ENCODE data around the gene TAS2R31. TPM values are rescaled to one million over a fixed set of nuclear protein-coding genes. Genes with fewer than 3 reads are reported as not detected.
"Not testable (repeated sequence)": the region's sequence is repeated elsewhere in the genome, so short reads cannot be mapped to it uniquely, and the experiment has no call there.

TAS2R31 gene
- total RNA-seq, 1 donor from 2014 or later: 2.2 TPM

GRCh38 chr12:11040162-11040561, 9.0 kb upstream of the TAS2R31 start:
- DNase-seq (ENCODE audit: low read depth): no peak
- TF ChIP-seq EZH2 (IDR thresholded peaks at IDR 0.05; ENCODE audit: insufficient read depth, low read length) (no peak), CTCF (IDR thresholded peaks at IDR 0.05; ENCODE audit: insufficient read depth, low read depth, low read length) (no peak)
- no peak overlapping the region for H3K9ac ChIP-seq (ENCODE audit: low read length)
- Mint-ChIP-seq H3K9me3 (ENCODE audit: unreplicated experiment) (no peaks in the 10 kb centered on the region), H3K4me3 (ENCODE audit: unreplicated experiment) (no peak overlapping the region), H3K36me3 (ENCODE audit: low read depth, unreplicated experiment) (peaks cover 8% of the 10 kb centered on the region), H3K27me3 (ENCODE audit: low read depth, unreplicated experiment) (no peaks in the 10 kb centered on the region), H3K27ac (ENCODE audit: unreplicated experiment) (no peak overlapping the region), H3K4me1 (ENCODE audit: low read depth, unreplicated experiment) (peaks cover 3% of the 10 kb centered on the region)
- FAIRE-seq: no peak
- no peak overlapping the region for H3K4me2 ChIP-seq (ENCODE audit: low read length)
- H3K27ac ChIP-seq (ENCODE audit: low read depth, low read length): no peak overlapping the region
- peaks cover 15% of the 10 kb centered on the region for H4K20me1 ChIP-seq (ENCODE audit: insufficient read depth, low read length)
- H3K4me1 ChIP-seq (ENCODE audit: insufficient read depth, low read length): no peaks in the 10 kb centered on the region
- no peak overlapping the region for H2AFZ ChIP-seq (ENCODE audit: low read depth, low read length)
- H3K36me3 ChIP-seq (ENCODE audit: insufficient read depth, low read length): no peaks in the 10 kb centered on the region
- H3K9me3 ChIP-seq (ENCODE audit: insufficient read depth, low read depth, low read length): no peaks in the 10 kb centered on the region
- peaks cover 8% of the 10 kb centered on the region for H3K79me2 ChIP-seq (ENCODE audit: insufficient read depth, low read length)
- no peaks in the 10 kb centered on the region for H3K27me3 ChIP-seq (ENCODE audit: insufficient read depth, low read length)
- H3K4me3 ChIP-seq (ENCODE audit: insufficient read depth, low read depth, low read length): no peak overlapping the region

- no peaks in the 10 kb centered on the region for H3K27me3 ChIP-seq (ENCODE audit: insufficient read depth, low read length)
- no peaks in the 10 kb centered on the region for H3K4me1 ChIP-seq (ENCODE audit: insufficient read depth, low read length)
- H3K79me2 ChIP-seq (ENCODE audit: insufficient read depth, low read length): peaks cover 5% of the 10 kb centered on the region
- no peaks in the 10 kb centered on the region for H3K9me3 ChIP-seq (ENCODE audit: insufficient read depth, low read depth, low read length)
- Mint-ChIP-seq H3K4me3 (ENCODE audit: unreplicated experiment) (no peak overlapping the region), H3K27ac (ENCODE audit: unreplicated experiment) (no peak overlapping the region), H3K9me3 (ENCODE audit: unreplicated experiment) (no peaks in the 10 kb centered on the region), H3K27me3 (ENCODE audit: low read depth, unreplicated experiment) (no peaks in the 10 kb centered on the region), H3K4me1 (ENCODE audit: low read depth, unreplicated experiment) (peaks cover 3% of the 10 kb centered on the region), H3K36me3 (ENCODE audit: low read depth, unreplicated experiment) (peaks cover 4% of the 10 kb centered on the region)
- no peak overlapping the region for H2AFZ ChIP-seq (ENCODE audit: low read depth, low read length)
- no peak for FAIRE-seq
- H4K20me1 ChIP-seq (ENCODE audit: insufficient read depth, low read length): peaks cover 12% of the 10 kb centered on the region
- no peak for TF ChIP-seq CTCF (IDR thresholded peaks at IDR 0.05; ENCODE audit: insufficient read depth, low read depth, low read length)
- TF ChIP-seq EZH2 (IDR thresholded peaks at IDR 0.05; ENCODE audit: insufficient read depth, low read length): no peak
- no peak overlapping the region for H3K9ac ChIP-seq (ENCODE audit: low read length)
- no peak for DNase-seq (ENCODE audit: low read depth)
- H3K4me3 ChIP-seq (ENCODE audit: insufficient read depth, low read depth, low read length): no peak overlapping the region
- no peaks in the 10 kb centered on the region for H3K36me3 ChIP-seq (ENCODE audit: insufficient read depth, low read length)
- H3K27ac ChIP-seq (ENCODE audit: low read depth, low read length): no peak overlapping the region
- H3K4me2 ChIP-seq (ENCODE audit: low read length): no peak overlapping the region
Observed at GRCh38 chr12:11039171-11039570, 8.0 kb upstream of the TAS2R31 start.

GRCh38 chr12:11033959-11034358, 2.8 kb upstream of the TAS2R31 start:
- not testable (repeated sequence) for H3K27me3 Mint-ChIP-seq (ENCODE audit: low read depth, unreplicated experiment); H3K4me1 ChIP-seq (ENCODE audit: insufficient read depth, low read length); H4K20me1 ChIP-seq (ENCODE audit: insufficient read depth, low read length); H3K27ac ChIP-seq (ENCODE audit: low read depth, low read length); H3K36me3 Mint-ChIP-seq (ENCODE audit: low read depth, unreplicated experiment); H2AFZ ChIP-seq (ENCODE audit: low read depth, low read length); H3K9ac ChIP-seq (ENCODE audit: low read length); H3K36me3 ChIP-seq (ENCODE audit: insufficient read depth, low read length); H3K9me3 ChIP-seq (ENCODE audit: insufficient read depth, low read depth, low read length); FAIRE-seq; H3K4me3 ChIP-seq (ENCODE audit: insufficient read depth, low read depth, low read length); H3K4me2 ChIP-seq (ENCODE audit: low read length); H3K27ac Mint-ChIP-seq (ENCODE audit: unreplicated experiment); H3K4me3 Mint-ChIP-seq (ENCODE audit: unreplicated experiment); H3K27me3 ChIP-seq (ENCODE audit: insufficient read depth, low read length); H3K79me2 ChIP-seq (ENCODE audit: insufficient read depth, low read length); H3K9me3 Mint-ChIP-seq (ENCODE audit: unreplicated experiment); DNase-seq (ENCODE audit: low read depth); H3K4me1 Mint-ChIP-seq (ENCODE audit: low read depth, unreplicated experiment)

Data from astrocyte (in vitro differentiated cells and primary cell).